Colon (tissue), 2 donors: ENCODE data around the gene CACNA1I.

ENCODE experiments used
- FAIRE-seq: peaks from 2 replicates; lab custom pipeline; 2012; peaks lifted over from hg19 to GRCh38; lab: Jason Lieb, UNC
- donor health status: control.
- donor health status: control.

Gene CACNA1I

DNA sequence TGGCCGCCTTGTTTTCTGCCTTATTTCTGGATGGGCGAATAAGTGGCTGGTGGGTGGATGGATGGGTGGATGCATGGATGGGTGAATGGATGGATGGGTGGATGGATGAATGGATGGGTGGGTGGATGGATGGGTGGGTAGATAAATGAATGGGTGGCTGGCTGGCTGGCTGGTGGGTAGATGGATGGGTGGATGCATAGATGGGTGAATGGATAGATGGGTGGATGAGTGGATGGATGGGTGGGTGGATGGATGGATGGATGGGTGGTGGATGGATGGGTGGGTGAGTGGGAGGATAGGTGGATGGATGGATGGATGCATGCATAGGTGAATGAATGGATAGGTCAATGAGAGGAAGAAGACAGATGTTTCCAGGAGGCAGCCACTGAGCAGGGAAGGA is 98.9 kb downstream of the CACNA1I start:
- FAIRE-seq = no peak

GRCh38 chr22:39671936-39672335 is 101.4 kb downstream of the CACNA1I start:
- no peak for FAIRE-seq

DNA sequence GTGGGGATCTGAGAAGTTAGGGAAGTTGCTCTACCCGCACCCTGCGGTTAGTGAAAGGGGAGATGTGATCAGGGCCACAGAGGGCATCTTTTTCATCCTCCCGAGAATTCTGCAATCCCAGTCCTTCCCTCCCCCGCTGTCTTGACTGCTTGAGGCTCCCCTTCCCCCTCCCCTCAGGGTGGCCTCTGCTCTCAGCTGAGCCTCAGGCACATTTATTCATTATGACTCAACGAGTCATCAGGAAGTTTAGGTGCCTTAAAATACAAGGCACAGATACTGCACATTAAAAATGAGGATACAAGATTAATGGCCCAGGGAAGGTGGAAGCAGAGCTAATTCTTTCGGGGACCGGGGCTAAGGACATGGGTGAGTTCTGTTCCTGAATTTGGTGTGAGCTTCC is 104.0 kb downstream of the CACNA1I start:
- FAIRE-seq = no peak

GRCh38 chr22:39675947-39676346 is 105.4 kb downstream of the CACNA1I start:
- FAIRE-seq = no peak

GRCh38 chr22:39677967-39678366 is 107.4 kb downstream of the CACNA1I start:
- FAIRE-seq = no peak

DNA sequence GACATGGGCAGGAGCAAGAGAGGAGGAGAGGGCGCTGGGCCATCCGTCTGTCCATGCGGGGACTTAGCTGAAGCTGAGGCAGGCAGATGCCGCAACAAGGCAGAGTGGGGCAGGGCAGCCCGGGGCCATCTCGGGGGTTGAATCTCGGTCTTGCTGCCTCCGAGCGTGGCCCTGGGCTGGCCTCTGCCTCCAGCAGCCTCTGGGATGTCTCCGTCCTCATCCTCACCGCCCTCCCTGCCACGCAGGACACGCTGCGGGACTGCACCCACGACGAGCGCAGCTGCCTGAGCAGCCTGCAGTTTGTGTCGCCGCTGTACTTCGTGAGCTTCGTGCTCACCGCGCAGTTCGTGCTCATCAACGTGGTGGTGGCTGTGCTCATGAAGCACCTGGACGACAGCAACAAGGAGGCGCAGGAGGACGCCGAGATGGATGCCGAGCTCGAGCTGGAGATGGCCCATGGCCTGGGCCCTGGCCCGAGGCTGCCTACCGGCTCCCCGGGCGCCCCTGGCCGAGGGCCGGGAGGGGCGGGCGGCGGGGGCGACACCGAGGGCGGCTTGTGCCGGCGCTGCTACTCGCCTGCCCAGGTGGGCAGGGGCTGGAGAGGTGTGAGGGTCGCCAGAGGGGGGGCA is 108.4 kb downstream of the CACNA1I start:
- no peak for FAIRE-seq

DNA sequence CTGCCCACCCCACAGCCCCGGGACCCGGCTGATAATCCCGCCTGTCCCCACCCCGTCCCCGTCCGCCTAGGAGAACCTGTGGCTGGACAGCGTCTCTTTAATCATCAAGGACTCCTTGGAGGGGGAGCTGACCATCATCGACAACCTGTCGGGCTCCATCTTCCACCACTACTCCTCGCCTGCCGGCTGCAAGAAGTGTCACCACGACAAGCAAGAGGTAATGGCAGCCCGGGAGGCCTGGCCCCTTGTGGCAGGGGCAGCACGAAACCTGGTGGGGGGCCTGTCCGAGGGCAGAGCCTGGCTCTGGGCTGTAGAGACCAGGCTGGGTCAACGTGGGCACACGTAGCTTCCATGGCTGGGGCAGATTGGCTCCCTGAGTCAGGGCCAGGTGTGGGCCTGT is 109.1 kb downstream of the CACNA1I start:
- no peak for FAIRE-seq

GRCh38 chr22:39680486-39680885 is 109.9 kb downstream of the CACNA1I start:
- FAIRE-seq = no peak

DNA sequence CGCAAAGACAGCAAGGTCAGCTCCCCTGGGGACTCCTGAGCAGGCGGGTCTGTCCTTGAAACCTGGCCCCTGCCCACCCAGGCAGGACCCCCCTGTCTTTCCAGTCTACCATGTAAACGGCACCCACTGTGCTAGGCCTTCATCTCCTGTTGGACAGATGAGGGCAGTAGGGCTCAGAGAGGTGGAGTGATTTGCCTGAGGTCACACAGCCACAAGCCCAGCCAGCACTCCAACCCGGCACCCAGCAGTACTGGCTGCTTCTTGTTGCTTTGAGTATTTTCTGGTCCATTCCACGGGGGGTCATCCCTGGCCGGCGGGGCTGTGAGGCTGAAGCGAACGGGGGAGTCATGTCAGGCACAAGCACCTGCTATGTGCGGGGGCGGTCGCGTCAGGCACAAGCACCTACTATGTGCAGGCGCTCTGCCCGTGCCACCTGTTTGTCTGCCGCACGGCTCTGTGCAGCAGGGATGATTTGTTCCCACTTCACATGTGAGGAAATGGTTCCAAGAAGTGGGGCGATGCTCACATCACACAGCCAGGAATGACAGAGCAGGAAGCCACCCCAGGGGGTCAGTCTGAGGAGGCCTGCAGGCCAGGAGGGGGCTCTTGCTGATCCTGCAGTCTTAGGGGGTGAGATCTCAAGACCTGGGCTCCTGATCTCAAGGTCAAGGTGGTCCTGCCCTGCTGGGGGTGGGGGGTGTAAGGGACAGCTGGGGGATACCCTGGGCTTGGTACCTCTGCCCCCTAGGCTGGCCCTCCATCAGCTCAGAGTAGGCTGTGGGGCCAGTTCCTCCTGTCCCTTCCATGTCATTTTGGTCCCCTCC is 110.7 kb downstream of the CACNA1I start:
- FAIRE-seq = no peak

DNA sequence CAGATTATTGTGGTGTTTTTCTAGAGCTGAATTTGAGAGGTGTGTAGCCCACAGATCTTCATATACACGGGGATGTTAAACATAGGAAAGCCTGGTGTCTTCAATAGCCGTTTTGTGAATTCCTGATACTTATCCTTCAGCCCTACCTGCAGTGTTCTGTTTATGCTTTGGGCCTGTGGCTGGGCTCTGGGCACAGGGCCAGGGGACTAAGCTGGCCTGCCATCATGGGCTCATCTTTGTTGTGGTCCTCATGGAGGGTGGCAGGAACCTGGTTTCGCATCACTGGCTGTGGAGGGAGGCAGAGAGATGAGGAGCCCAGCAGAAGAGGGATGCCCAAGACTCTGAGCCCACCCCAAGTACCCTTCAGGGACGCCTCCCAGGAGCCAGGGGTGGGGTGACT is 112.4 kb downstream of the CACNA1I start:
- no peak for FAIRE-seq

DNA sequence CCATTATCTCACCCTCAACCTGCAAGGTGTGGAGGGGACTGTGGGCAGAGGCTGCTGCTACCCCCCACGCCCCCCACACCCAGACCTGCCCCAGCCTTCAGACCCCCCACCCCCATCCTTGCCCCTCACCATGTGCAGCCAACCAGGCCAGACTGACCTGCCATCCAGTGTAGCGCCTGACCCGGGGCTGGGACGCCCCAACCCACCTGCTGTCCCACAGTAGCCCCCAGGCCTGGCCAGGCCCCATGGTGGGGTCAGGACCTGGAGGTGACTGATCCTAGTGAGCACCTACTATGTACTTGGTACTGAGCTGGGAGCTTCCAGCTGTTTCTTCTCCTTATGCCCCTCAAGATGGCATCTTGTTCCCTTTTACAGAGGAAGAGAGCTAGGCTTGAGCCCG is 113.1 kb downstream of the CACNA1I start:
- FAIRE-seq = no peak

GRCh38 chr22:39684702-39685281 is 114.2 kb downstream of the CACNA1I start:
- FAIRE-seq = no peak

DNA sequence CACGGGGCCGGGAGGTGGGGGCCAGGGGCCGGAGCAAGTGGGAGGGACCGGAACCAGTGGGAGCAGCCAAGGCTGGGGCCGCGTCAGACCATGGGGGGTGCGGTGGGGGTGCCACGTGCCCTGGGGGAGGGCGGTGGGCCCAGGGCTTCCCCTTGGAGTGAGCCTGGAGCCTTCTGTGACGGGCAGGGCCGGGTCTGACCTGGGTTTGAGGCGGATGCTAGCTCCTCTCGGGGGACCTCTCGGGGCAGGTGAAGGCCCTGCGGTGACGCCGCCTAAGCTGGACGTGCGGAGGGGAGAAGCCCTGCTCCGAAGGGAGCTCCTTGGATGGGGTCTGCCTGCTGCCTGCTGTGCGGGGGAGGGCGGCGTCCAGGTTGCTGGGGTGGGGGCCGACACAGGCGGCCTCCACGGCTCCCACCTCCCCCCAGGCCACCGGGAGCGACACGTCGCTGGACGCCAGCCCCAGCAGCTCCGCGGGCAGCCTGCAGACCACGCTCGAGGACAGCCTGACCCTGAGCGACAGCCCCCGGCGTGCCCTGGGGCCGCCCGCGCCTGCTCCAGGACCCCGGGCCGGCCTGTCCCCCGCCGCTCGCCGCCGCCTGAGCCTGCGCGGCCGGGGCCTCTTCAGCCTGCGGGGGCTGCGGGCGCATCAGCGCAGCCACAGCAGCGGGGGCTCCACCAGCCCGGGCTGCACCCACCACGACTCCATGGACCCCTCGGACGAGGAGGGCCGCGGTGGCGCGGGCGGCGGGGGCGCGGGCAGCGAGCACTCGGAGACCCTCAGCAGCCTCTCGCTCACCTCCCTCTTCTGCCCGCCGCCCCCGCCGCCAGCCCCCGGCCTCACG is 115.0 kb downstream of the CACNA1I start:
- FAIRE-seq = no peak

DNA sequence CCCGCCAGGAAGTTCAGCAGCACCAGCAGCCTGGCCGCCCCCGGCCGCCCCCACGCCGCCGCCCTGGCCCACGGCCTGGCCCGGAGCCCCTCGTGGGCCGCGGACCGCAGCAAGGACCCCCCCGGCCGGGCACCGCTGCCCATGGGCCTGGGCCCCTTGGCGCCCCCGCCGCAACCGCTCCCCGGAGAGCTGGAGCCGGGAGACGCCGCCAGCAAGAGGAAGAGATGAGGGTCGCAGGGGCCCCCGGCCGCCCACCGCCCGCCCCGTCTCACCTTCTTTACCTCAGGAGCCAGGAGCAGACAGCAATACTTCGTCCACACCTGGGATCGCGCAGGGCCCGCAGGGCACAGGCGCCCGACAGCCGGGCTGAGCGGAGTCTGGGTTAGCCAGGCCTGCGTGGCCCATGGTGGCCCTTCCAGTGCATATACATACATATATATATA is 115.6 kb downstream of the CACNA1I start:
- no peak for FAIRE-seq

- FAIRE-seq = no peak
These were observed 116.4 kb downstream of the CACNA1I start for GRCh38 chr22:39686776-39687525.

DNA sequence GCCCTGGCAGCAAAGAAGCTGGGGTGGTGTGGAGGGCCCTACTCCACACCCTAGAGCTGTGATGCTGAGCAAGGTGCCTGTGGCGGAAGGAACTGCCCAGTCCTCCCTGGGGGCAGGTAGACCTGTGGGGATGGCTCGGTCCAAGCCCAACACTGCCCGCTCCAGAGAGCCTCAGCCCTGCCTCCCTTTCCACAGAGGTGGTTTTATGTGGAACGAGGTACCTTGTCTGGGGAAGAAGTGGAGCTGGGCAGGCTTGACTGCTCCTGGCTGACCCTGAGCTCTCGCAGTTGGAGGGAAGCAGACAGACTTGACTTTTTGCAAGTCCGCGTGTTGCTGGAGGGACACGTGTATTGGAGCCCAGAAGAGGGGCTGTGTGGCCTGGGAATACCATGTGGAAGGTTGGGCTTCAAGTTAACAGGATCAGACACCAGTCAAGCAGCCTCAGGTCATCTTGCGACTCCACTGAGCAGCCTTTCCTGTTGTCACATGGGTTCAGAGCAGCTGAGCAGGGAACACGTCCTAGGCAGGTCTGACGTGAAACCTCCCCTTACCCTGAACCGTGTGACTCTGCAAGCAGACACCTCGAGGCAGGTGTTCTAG is 117.7 kb downstream of the CACNA1I start:
- FAIRE-seq = no peak

GRCh38 chr22:39689421-39689820 is 118.9 kb downstream of the CACNA1I start:
- FAIRE-seq = no peak

GRCh38 chr22:39690881-39691605 is 120.5 kb downstream of the CACNA1I start:
- FAIRE-seq = no peak

DNA sequence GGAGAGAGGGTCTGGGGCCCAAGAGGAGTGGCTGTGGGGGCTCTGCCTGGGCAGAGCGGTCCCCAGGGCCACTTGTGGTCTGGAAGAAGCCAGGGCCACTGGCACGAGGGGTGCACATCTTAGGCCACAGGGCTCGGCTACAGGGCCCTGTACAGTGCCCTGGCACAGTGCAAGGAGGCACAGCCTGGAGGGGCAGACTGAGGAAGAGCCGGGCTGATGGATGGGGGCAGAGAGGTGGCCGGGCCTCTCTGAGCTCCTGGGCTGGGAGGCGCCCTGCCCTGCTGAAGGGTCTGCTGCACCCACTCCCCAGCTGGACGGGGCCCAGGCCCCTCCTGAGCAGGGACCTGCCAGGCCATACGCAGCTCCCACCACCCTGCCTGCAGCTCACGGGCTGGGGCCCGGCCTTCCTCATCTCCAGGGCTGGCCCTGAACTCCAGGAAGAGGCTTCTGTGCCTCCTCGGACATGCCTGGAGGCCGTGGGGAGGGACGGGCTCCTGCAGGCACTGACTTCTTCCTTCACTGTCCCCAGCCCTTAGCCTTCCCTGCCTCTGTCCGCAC is 123.5 kb downstream of the CACNA1I start:
- no peak for FAIRE-seq

- FAIRE-seq = no peak
These were observed 127.4 kb downstream of the CACNA1I start for GRCh38 chr22:39697790-39698430.
